Fibroblast of skin of left quadriceps (primary cell): ENCODE measurements around the gene C19orf33.

ENCODE experiments used
- DNase-seq, 2 experiments: peaks; one replicate each; pipeline ENCODE4 v3.0.0-alpha.2; 2013; ENCODE audit warnings: low read depth in 2 of 2

C19orf33 gene

DNA sequence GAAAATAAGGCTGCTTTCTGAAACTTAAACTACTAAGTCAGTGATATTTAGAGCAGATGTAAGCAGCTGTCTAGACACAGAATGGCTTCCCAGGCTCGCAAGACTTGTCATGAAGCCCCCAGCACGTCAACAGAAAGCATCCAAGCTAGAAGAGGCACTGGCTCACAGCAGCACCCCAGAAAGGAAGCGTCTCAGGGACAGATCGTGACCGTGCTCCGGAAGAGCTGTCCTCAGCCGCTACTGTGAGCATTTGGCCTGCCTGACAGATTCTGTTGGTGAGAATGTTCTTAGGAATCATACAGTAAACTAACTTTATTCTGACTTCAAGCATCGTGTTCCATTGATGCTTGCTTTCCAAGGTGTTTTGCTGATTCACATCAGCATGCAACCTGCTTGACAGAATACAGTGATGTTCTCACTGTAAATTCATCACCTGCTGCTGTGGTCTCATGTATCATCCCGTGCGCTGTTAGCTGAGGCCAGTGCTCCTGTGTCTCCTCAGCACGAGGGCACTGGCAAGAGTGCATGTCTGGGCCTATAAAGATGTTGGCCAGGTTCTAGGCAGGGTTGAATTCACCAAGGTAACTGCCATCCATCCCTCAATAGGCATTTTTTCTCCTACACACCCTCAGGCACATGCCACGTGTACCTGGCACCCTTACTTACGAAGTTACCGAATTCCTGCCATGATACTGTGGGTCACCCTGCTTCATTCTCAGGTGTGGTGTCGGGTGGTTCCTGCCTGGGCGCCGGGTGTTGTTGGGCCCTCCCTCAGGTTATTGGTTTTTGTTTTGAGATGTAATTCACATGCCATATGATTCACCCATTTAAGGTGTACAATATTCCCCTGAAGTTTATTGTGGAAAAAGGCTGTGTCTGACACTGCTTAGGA, 23.8 kb upstream of the C19orf33 start:
- DNase-seq: no peak

GRCh38 chr19:38281811-38282566, 22.1 kb upstream of the C19orf33 start:
- DNase-seq: no peak

- no peak for DNase-seq
Measured at GRCh38 chr19:38283271-38283670, 20.8 kb upstream of the C19orf33 start.

GRCh38 chr19:38284422-38284821, 19.6 kb upstream of the C19orf33 start:
- no peak for DNase-seq

- DNase-seq: no peak
Measured at GRCh38 chr19:38285567-38285966, 18.5 kb upstream of the C19orf33 start.

GRCh38 chr19:38287604-38288003, 16.4 kb upstream of the C19orf33 start:
- no peak for DNase-seq

DNA sequence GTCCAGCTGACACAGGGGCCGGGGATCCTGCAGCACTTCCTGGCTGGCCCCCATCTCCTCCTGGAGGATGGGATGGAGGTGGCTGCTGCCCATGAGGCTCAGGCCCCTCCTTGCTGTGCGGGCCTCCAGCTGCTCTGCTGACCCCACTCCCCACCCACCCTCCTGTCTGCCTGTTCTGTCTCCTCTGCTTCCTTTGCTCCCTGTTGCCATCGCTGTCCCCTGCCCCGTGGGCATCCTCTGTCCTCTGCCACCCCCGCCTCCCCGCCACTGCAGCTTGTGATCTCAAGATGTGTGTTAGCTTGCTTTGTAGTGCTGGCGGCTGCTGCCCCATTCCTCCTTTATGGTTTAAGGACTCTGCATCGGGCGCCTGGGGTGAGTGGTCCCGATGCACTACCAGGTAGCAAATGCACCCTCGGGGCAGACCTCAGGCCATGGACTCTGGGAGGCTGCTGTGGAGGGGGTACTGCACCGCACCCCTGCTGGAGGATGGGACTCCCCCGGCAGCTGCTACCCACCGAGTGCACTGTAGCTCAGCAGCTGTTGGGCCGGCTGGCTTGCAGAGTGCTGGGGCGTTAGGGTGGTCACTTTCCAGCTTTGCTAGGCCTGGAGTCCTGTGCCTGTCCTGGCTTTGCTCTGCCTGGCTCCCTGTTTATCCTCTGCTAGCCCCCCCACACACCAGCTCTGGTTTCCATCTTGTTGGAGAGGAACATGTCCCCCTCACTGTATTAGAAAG, 15.8 kb upstream of the C19orf33 start:
- DNase-seq: no peak

GRCh38 chr19:38289955-38290354, 14.1 kb upstream of the C19orf33 start:
- no peak for DNase-seq

DNA sequence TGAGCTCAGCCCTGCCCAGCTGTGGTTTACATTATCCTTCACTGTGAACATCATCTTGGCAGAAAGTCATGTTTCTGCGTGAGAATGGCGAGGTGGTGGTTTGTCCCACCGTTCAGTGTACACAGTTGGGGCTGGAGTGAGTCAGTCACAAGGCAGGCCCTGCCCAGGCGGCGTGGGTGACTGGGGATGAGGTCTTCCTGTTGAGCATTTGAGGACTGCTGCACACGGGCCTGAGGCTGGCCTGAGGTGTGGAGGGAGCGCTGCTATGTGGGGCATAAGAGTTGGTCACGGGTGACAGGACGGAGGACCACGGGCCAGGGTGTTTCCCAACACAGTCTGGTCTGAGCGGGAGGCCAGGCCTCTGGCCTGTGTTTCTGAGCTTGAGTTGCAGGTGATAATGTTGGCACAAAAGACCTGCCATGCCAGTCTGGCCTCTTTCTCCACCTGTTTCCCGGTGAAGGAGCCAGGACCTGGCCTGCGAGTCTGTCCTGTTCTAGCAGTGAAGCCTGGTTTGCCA, 13.4 kb upstream of the C19orf33 start:
- peak; percentile 49 to 50 for DNase-seq

GRCh38 chr19:38291855-38292254, 12.2 kb upstream of the C19orf33 start:
- no peak for DNase-seq

GRCh38 chr19:38293281-38293680, 10.8 kb upstream of the C19orf33 start:
- DNase-seq: no peak

DNA sequence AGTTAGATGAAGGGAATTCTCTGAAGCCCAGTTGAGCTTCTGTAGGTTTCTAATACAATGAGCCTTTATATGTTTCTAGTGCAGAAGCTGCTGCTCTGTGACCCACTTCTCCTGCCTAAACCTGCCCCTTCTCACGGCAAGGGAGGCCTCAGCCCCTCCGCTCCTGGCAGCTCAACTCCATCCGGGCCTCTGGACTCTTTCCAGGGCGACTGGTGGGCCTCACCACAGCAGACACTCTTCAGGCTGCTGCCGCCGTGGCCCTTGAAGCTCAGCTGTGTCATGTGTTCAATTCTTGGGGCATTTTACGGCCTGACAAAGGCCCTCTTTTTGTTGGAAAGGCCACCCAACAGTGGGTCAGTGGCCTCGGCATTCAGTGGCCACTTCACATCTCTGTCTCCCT, 10.0 kb upstream of the C19orf33 start:
- DNase-seq: no peak

GRCh38 chr19:38298821-38299680, 5.0 kb upstream of the C19orf33 start:
- no peak for DNase-seq

GRCh38 chr19:38304352-38304865, 358 bp downstream of the C19orf33 start:
- DNase-seq: no peak

- no peak for DNase-seq
Measured at GRCh38 chr19:38304866-38305429, 897 bp downstream of the C19orf33 start.

- DNase-seq: no peak
Measured at GRCh38 chr19:38306236-38306635, 2.2 kb downstream of the C19orf33 start.

DNA sequence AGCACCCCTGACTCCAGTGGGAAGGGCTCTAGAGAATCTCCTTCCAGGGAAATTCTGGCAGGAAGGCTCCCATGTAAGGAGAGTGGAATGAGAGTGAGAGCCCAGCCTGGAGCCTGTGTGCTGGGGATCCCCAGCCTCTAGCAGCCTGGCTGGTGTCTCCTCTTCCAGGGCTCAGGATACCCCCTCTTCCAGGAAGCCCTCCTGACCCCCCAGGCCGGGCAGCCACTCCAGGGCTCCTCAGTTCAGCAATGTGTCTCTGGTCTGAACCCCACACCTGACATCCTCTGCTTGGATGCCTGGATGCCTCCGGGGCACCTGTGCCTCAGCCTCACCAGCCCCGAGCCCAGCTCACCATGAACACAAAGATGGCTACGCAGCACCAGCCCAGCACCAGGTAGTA, 3.0 kb downstream of the C19orf33 start:
- DNase-seq: no peak

- DNase-seq: no peak
Measured at GRCh38 chr19:38307597-38307996, 3.5 kb downstream of the C19orf33 start.

- DNase-seq: no peak
Measured at GRCh38 chr19:38308006-38308766, 4.1 kb downstream of the C19orf33 start.
